Measurements from ENCODE around the gene ZDHHC24.

The ZDHHC24 gene

DNA sequence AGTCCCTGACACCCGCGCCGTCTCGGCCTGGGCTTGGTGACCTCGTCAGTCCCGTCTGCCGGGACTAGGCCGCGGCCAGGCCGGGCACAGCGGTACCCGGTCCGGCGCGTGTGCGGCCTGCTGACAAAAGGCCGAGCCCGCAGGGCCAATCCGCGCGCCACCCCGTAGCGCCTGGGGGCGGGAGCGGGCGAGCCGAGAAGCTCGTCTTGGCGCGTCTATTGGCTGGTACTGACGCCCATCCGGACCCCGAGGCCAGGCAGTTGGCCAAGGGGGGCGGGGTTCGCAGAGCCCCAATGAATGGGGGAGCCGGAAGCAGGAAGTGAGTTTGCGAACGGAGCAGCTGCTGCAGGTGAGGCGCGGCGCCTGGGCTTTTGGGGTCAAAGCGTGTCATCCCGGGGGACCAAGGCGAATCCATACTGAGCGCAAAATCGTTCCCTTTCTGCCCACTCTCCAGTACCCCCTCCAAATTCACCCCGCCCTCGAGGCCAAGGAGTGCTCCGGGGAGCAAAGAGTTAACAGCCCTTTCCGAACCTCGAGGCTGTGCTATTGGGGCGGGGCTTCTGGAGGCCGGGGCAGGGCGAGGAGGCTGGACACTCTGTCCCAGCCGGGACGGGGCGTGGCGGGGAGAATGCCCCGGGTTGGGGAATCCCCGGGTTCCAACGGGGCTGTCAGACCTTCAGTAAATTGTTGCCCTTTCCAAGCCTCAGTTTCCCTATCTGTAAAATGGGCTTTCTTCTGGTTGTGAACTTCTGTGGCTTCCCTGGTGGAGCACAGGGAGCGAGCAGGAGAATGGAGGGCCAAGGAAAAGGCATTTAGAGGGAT is 65.5 kb downstream of the ZDHHC24 start, which contains the start of gene DPP3:
TSS of gene DPP3 (plus strand) at position 318 of the 822 bp plus-strand sequence. CDS start 1,767 bp downstream, outside the sequence.
- peak within 1 kb of the TSS; percentile 84 for H3K4me3 ChIP-seq (ENCODE audit: low read length)
- TF ChIP-seq ZNF274 (IDR thresholded peaks at IDR 0.05; ENCODE audit: low read depth, low read length): no peak

DNA sequence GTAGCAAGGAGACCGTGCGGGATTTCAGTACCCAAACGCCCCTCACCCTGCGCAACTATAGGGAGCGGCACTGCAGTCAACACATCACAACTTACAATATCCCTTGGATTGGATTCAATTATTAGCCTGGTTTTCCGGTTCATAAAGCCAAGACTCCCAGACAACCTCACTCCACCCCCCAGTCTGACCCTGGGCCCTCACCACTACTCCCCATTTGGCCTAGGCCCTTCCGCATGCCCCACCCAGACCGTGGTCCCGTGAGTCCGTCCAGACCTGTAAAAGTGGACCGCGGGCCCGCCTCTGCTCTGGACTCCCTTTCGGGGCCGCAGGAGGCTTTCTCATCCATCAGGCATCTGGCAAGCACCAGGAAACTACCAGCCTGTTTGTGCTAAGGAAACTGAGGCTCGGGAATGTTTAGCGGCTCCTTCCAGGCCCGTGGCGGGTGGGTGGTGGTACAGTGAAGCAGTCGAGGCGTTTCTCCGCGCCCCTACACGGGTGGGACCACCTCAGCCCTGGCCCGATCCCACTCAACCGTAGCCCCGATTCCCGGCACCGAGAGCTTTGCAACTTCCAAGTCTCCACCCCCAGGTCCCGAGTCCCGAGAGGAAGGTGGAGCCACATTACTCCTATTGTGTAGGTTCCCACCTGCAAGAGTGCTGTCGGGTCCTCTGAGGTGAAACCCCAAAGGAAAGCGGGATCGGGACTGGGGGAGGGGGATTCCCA is 66.3 kb downstream of the ZDHHC24 start:
- TF ChIP-seq ZNF274 (IDR thresholded peaks at IDR 0.05; ENCODE audit: low read depth, low read length): no peak
- H3K4me3 ChIP-seq (ENCODE audit: low read length): peak overlapping the region; percentile 84

DNA sequence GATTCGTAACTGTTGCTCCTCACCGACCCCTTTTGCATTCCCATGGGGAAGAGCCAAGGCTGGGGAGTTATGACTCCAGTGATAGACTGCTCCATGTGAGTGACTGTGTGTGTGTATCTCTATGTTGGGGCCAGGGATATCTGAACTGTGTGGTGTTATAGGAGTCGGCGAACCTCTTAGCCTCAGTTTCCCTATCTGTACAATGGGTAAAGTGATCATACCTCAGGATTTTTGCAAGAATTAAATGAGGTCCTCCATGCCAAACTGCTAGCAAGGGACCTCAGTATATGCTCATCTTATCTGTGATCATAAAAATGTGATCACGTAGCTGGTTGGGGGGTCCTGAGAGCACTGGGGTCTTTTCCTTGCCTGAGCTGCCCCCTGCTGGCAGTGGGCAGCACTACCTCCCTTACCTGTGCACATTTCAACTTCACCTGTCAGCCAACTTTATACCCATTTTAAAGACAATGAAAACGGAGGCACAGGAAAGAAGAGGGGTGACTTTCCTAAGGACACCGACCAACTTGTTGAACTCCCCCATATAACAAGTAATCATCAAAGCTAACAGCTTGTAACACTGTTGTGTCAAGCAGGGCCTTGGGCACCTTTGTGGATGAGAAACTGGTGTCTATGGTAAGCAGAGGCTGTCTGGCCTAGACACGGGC is 67.0 kb downstream of the ZDHHC24 start:
- TF ChIP-seq ZNF274 (IDR thresholded peaks at IDR 0.05; ENCODE audit: low read depth, low read length): no peak
- H3K4me3 ChIP-seq (ENCODE audit: low read length): peak overlapping the region; percentile 84

DNA sequence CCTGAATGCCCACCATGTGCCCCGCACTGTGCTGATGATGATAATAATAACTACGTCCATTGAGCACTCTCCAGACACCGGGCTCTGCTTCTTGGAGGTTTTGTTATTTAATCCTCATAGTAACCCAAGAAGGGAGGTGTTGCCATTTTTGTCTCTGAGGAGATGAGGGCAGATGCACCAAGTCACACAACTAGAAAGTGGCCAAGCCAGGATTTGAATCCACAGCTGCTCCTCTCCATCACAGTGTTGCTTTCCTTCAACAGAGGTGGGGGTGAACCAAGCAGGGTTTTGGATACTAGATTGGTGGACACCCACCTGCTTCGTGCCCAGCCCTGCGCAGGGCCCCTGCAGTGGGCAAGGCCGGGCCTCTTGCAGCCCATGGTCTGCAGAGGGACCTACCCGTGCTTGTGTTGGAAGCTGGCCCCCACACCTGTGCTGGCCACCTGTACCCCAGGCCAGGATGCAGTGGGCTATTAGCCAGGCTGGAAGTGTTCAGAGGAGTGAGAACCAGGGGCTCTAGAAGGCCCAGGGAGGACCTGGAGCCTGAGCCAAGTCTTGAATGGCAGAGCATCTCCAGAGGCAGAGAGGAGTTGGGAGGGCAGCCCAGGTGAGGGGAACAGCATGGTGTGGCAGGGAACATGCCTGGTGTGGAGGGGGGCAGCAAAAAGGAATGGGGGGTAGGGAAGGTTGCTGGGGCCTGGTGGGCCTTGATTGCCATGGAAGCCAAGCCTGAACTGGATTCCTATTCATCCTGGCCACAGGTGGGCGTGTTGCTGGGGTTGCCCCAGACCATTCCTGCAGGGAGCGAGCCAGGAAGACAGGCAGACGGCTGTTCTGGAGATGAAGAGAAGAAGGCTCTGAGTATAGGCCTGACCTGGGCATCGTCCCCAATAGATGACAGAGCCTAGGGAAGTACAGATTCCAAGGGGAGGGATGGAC is 68.3 kb downstream of the ZDHHC24 start:
- TF ChIP-seq ZNF274 (IDR thresholded peaks at IDR 0.05; ENCODE audit: low read depth, low read length): no peak
- H3K4me3 ChIP-seq (ENCODE audit: low read length): no peak overlapping the region

DNA sequence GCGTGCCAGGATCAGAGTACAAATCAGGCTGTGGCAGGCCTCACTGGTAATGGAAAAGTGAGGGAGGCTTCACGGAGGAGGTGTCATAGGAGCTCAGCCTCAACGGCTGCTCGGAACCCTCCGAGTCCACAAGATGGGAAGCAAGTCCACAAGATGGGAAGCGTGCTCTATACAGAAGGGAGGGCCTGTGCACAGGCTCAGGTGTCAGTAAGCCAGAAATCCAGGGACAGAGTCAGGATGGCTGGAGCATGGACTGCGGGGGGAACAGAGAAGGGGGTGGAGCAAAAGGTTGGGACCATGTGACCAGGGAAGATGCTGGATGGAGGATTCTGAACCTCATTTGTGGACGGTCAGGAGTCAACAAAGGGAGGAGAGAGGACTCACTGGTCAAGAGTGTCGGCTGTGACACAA is 69.0 kb downstream of the ZDHHC24 start:
- no peak overlapping the region for H3K4me3 ChIP-seq (ENCODE audit: low read length)
- TF ChIP-seq ZNF274 (IDR thresholded peaks at IDR 0.05; ENCODE audit: low read depth, low read length): no peak

DNA sequence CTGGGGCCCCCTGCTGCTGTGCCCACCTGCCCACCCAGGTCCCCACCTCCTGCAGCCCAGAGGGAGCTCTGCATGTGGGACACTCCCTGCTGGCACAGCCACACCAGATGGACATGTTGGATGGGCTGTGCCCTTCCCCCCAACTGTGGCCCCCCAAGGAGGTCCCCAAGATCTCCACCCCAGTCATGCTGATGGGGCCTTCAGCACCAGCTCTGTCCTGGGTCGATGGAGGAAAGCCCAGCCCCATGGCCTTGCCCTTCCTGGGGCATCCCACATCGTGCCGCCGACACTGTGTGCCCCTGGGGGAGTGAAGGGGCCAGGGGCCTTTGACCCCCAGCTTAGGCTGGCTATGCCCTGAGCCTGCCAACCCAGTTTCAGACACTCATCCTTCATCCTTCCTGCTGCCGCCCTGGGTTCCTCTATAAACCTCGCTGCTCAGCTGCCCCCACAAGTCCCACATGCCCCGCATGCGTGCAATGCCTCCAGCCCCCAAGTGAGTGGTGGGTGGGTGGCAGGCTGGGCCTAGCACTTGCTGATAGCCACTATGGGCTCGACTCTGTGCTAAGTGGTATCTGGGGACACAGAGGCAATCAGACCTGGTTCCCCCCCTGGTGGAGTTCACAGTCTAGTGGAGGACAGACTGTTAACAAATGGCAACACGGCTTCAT is 69.5 kb downstream of the ZDHHC24 start:
- no peak overlapping the region for H3K4me3 ChIP-seq (ENCODE audit: low read length)
- no peak for TF ChIP-seq ZNF274 (IDR thresholded peaks at IDR 0.05; ENCODE audit: low read depth, low read length)

DNA sequence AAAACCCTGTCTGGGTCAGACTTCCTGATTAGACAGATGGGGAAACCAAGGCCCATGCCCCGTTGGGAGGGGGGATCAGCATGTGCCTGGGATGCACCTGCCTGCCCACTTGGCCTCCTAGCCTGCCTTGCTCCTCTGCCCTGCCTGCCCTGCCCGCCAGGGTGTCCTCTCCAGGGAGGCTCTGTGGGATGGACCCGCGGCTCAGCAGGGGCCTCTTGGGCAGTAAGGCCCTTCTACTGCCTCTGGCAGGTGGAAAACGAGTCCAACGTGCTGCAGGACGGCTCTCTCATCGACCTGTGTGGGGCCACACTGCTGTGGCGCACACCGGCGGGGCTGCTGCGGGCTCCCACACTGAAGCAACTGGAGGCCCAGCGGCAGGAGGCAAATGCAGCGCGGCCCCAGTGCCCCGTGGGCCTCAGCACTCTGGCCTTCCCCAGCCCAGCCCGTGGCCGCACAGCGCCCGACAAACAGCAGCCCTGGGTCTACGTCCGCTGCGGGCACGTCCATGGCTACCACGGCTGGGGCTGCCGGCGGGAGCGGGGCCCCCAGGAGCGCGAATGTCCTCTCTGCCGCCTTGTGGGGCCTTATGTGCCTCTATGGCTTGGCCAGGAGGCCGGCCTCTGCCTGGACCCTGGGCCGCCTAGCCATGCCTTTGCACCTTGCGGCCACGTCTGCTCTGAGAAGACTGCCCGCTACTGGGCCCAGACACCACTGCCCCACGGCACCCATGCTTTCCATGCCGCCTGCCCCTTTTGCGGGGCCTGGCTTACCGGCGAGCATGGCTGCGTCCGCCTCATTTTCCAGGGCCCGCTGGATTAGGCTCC is 70.3 kb downstream of the ZDHHC24 start:
- H3K4me3 ChIP-seq (ENCODE audit: low read length): no peak overlapping the region
- no peak for TF ChIP-seq ZNF274 (IDR thresholded peaks at IDR 0.05; ENCODE audit: low read depth, low read length)

DNA sequence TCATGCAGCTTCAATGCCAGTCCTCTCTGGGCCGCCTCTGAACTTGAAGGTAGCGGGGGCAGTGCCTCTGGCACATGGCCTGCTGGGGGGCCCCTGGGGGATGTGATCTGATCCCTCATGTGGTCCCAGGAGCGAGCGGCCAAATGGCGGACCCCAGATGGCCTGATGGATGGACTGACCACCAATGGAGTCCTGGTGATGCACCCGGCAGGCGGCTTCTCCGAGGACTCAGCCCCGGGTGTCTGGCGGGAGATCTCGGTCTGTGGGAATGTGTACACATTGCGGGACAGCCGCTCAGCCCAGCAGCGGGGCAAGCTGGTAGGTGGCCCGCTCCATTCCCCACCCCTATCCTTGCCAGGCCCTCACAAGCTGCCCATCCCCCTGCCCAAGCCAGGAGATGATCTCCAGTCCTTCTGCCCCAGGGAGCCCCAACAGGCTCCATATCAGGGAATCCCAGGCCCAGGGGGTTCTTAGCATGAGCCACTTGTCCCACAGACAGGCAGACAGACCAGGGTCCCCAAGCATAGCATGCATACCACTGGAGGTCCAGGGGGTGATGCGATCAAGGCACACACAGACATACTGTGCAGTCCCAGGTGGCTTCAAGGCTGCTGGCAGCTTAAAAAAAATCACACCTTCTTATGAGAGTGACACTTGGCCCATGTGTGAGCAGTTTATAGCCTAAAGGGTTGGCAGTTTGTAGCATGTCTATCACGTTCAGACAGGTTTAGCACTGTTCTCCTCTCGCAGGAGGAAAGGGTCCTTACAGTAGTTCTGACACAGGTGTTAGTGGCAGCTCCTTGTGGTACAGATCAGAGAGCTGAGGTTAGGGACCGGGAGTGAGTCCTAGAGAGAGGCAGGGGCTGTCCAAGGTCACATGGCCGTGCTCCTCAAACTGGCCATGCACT is 72.0 kb downstream of the ZDHHC24 start:
- no peak for TF ChIP-seq ZNF274 (IDR thresholded peaks at IDR 0.05; ENCODE audit: low read depth, low read length)
- no peak overlapping the region for H3K4me3 ChIP-seq (ENCODE audit: low read length)

DNA sequence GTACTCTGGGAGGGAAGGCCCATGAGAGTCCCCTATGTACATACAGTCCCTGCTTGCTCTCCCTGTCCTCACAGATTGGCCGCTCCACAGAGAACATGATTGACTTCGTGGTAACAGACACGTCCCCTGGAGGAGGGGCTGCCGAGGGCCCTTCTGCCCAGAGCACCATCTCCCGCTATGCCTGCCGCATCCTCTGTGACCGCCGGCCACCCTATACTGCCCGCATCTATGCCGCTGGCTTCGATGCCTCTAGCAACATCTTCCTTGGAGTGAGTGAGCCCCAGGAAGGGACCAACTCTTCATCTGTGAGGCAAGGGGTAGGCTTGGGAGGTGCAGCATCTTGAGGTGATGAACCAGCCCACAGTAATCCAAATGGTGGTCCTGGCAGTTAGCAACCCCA is 72.7 kb downstream of the ZDHHC24 start:
- TF ChIP-seq ZNF274 (IDR thresholded peaks at IDR 0.05; ENCODE audit: low read depth, low read length): no peak
- H3K4me3 ChIP-seq (ENCODE audit: low read length): no peak overlapping the region

DNA sequence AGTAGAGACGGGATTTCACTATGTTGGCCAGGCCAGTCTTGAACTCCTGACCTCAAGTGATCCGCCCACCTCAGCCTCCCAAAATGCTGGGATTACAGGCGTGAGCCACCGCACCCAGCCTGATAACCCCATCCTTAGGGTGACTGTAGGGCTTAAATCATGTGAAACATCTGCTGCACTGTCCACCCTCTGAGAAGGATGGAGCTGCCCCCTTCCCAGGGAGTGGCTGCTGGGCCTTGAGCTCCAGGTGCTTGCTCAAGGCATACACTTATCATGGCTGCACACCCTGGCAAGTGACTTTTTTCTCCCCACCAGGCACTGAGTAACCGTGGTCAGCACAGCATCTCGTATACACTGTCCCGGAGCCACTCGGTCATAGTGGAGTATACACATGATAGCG is 73.8 kb downstream of the ZDHHC24 start:
- TF ChIP-seq ZNF274 (IDR thresholded peaks at IDR 0.05; ENCODE audit: low read depth, low read length): no peak

DNA sequence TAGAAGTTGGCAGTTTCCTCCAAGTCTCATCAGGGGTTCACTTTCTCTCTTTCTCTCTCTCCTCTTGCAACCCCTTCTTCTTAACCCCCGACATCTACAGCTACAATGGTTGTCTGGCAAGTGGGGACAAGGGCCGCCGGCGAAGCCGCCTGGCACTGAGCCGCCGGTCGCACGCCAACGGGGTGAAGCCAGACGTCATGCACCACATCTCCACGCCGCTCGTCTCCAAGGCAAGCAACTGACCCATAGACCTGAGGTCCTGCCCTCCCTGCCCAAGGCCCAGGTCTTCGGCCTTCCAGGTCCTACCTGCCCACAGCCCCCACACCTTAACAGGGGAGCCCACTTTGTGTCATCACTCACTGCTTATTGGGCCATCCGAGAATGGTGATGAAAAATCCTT is 74.7 kb downstream of the ZDHHC24 start:
- no peak for TF ChIP-seq ZNF274 (IDR thresholded peaks at IDR 0.05; ENCODE audit: low read depth, low read length)
- no peak overlapping the region for H3K4me3 ChIP-seq (ENCODE audit: low read length)

More for the DNA sequence above, 73.8 kb downstream of the ZDHHC24 start:
- no peak overlapping the region for H3K4me3 ChIP-seq (ENCODE audit: low read length)
